Skeletal muscle satellite cell (primary cell): Measurements from ENCODE around the gene LGALS4.
"Not testable (repeated sequence)": the region's sequence is repeated elsewhere in the genome, so short reads cannot be mapped to it uniquely, and the experiment has no call there.

Experiments
- H3K27me3 ChIP-seq: 2 replicates; pipeline ENCODE4 v1.7.0; 2013; ENCODE audit warnings: low read length; ENCODE audit not compliant: control insufficient read depth, insufficient read depth
- H3K36me3 ChIP-seq: 2 replicates; pipeline ENCODE4 v1.7.0; 2013; ENCODE audit warnings: mild to moderate bottlenecking, control low read depth, low read length; ENCODE audit not compliant: insufficient read depth
- H3K4me1 ChIP-seq: 2 replicates; pipeline ENCODE4 v1.7.0; 2013; ENCODE audit warnings: low read length; ENCODE audit not compliant: control insufficient read depth, insufficient read depth
- H3K4me2 ChIP-seq: 2 replicates; pipeline ENCODE4 v1.7.0; 2013; ENCODE audit warnings: mild to moderate bottlenecking, low read length
- H3K4me3 ChIP-seq: 2 replicates; pipeline ENCODE4 v1.7.0; 2013; ENCODE audit warnings: low read length
- H3K9ac ChIP-seq: 2 replicates; pipeline ENCODE4 v1.7.0; 2013; ENCODE audit warnings: mild to moderate bottlenecking, low read depth, low read length, moderate library complexity
- H3K9me3 ChIP-seq: replicated peaks from 2 replicates; pipeline ENCODE4 v1.7.0; 2013; ENCODE audit warnings: mild to moderate bottlenecking, control low read depth, low read length

The LGALS4 gene

DNA sequence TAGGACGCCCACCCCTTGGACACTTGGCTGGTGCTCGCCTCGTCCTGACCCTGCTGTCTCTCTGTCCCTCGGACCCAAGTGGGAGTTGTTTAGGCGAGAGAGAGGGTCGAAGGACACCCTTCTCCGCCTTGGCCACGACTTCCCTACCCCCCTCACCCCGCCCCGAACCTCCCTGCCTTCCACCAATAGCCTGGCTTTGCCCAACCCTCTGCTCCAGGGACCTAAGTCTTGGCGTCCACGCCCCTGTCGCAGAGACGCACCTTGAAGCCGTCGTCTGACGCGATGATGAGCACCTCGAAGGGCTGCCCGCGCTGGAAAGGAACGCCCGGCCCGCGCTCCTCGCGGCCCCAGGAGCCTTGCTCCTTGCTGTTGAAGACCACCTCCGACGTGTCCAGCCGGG lies 41.2 kb downstream of the LGALS4 start:
- H3K4me1 ChIP-seq, H3K4me2 ChIP-seq, H3K9me3 ChIP-seq, H3K4me3 ChIP-seq, H3K27me3 ChIP-seq, H3K9ac ChIP-seq, H3K36me3 ChIP-seq: not testable (repeated sequence)

DNA sequence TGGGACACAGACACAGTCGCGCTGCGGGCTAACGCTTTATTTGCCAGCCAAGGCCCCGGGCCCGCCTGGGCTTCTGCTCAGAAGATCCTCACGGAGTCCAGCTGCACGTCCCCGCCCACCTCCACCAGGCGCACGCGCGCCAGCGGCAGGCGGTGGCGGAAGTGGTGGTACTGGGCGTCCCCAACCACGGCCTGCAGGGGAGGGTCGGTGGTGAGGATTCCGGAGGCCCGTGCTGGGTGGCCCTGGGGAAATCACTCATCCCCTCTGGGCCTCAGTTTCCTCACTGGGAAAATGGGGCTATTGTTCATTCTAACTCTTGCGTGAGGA lies 41.8 kb downstream of the LGALS4 start:
- H3K4me1 ChIP-seq, H3K9ac ChIP-seq, H3K4me2 ChIP-seq, H3K4me3 ChIP-seq, H3K36me3 ChIP-seq, H3K27me3 ChIP-seq, H3K9me3 ChIP-seq: not testable (repeated sequence)

DNA sequence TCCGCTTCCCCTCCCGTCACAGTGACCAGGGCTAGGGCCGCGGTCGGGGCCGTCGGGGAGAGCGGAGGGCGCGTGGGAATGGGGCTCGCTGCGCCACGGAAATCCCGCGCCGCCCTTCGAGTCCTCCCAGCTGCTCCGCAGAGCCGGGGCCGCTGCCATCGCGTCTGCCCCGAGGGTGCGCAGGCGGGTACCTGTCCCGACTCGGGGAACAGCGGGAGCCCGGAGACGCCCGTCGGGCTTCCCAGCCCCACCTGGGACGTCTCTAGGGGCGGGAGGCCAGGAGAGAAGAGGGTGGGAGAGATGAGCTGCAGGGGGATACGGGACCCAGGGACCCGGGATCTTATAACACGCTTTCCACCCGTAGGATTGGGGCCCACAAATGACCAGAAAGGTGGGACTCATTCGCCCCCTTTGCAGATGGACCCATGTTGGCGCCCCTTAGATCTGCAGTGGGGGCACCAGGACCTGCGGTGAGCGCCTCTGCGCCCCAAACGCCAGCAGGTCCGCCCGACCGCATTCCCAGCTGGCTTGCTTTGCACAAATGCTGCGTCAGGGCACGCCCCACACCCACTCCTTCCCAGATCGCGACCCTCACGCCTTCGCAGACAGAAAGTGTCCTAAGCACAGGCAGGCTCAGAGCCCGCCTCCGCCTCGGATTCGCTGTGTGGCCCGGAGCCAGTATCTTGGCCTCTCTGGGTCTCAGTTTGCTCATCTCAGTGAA lies 42.4 kb downstream of the LGALS4 start:
- H3K4me1 ChIP-seq, H3K27me3 ChIP-seq, H3K9me3 ChIP-seq, H3K9ac ChIP-seq, H3K36me3 ChIP-seq: not testable (repeated sequence)
- peak overlapping the region; percentile 47 for H3K4me3 ChIP-seq
- peak overlapping the region; percentile 21 for H3K4me2 ChIP-seq

DNA sequence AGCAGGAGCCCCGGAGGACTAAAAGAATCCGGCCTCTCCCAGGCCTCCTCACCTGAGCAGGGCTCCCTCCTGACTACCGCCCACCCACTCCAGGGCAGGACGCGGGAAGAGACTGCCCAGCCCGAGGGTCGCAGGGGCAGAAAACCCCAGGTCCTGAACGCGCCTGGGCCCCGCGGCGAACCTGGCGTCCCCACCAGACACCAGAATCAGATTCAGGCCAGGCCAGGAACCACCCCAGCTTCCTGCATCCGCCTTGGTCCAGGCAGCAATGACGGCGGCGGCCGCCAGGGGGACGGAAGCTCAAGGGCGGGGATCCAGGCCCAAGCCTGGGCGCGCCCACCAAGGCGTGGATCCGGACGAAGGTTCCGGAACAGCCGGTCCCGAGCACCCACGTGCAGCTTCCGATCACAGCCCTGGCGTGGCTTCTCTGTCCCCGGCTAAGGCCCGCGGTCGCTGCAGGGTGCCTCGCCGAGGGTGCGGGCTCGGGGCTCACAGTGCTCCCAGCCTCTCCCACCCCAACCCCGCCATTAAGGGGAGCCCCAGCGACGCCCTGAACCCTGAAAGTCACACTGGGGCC lies 43.0 kb downstream of the LGALS4 start:
- Histone ChIP-seq H3K9ac (peak overlapping the region; percentile 15), H3K4me2 (peak overlapping the region; percentile 21), H3K36me3 (no peaks in the 10 kb centered on the region), H3K4me3 (peak overlapping the region; percentile 47), H3K27me3 (no peaks in the 10 kb centered on the region), H3K9me3 (no peaks in the 10 kb centered on the region), H3K4me1 (peaks cover 6% of the 10 kb centered on the region)

DNA sequence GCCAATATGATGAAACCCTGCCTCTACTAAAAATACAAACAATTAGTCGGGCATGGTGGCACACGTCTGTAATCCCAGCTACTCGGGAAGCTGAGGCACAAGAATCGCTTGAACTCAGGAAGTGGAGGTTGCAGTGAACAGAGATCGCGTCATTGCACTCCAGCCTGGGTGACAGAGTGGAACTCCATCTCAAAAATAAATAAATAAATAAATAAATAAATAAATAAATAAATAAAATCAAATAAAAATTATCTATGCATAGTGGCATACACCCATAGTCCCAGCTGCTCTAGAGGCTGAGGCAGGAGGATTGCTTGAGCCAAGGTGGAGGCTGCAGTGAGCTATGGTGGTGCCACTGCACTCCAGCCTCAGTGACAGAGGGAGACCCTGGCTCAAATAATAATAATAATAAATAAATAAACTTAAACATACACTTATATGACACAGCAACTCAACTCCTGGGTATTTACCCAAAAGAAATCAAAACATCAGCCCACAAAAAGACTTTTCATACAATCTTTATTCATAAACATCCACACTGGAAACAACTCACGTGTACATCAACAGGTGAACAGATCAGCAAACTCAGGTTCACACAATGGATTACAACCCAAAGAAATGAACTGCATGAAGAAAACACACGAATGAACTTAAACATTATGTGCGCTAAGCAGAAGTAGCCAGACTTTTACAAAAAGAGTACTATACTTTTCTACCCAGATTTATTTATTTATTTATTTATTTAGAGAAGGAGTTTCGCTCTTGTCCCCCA lies 46.3 kb downstream of the LGALS4 start:
- H3K9ac ChIP-seq: no peak overlapping the region
- peaks cover 6% of the 10 kb centered on the region for H3K4me1 ChIP-seq
- H3K36me3 ChIP-seq: no peaks in the 10 kb centered on the region
- no peak overlapping the region for H3K4me2 ChIP-seq
- no peaks in the 10 kb centered on the region for H3K27me3 ChIP-seq
- no peak overlapping the region for H3K4me3 ChIP-seq
- no peaks in the 10 kb centered on the region for H3K9me3 ChIP-seq

DNA sequence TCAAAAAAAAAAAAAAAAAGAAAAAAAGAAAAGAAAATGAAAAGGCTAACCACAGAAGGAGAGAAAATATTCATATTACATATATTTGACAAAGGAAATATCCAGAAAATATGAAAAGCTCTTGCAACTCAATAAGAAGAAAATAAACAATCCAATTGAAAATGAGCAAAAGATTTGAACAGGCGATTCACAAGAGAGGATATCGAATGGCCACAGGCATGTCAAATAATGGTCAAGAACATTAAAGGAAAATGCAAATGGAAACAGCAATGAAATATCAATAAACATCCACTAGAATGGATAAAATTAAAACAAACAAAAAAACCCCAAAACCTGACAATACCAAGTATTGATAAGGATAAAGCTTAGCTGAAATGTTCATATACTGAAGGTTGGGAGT lies 47.5 kb downstream of the LGALS4 start:
- H3K4me3 ChIP-seq: no peak overlapping the region
- H3K9ac ChIP-seq: no peak overlapping the region
- H3K4me1 ChIP-seq: peaks cover 6% of the 10 kb centered on the region
- H3K9me3 ChIP-seq: no peaks in the 10 kb centered on the region
- H3K4me2 ChIP-seq: no peak overlapping the region
- no peaks in the 10 kb centered on the region for H3K36me3 ChIP-seq
- H3K27me3 ChIP-seq: no peaks in the 10 kb centered on the region

DNA sequence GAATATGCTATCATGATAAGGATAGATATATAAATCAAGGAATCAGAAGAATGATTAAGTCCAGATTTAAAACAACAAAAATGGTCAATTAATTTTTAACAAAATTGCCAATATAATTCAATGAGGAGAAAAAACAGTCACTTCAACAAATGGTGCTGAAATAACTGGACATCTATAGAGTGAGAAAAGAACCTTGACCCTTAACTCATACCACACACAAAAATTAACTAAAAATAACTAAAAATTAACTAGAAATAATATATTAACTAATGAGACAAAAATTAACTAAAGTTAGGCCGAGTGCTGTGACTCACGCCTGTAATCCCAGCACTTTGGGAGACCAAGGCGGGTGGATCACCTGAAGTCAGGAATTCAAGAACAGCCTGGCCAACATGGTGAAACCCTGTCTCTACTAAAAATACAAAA lies 48.9 kb downstream of the LGALS4 start:
- Histone ChIP-seq H3K27me3 (no peaks in the 10 kb centered on the region), H3K4me3 (no peak overlapping the region), H3K4me2 (no peak overlapping the region), H3K9me3 (no peaks in the 10 kb centered on the region), H3K9ac (no peak overlapping the region), H3K4me1 (no peaks in the 10 kb centered on the region), H3K36me3 (no peaks in the 10 kb centered on the region)

DNA sequence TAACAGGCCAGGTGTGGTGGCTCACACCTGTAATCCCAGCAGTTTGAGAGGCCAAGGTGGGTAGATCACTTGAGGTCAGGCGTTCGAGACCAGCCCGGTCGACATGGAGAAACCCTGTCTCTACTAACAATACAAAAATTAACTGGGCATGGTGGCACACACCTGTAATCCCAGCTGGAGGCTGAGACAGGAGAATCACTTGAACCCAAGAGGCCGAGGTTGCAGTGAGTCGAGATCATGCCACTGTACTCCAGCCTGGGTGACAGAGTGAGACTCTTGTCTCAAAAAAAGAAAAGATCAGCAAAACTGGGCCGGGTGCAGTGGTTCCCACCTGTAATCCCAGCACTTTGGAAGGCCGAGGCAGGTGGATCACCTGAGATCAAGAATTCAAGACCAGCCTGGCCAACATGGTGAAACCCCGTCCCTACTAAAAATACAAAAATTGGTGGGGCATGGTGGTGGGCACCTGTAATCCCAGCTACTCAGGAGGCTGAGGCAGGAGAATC lies 50.8 kb downstream of the LGALS4 start:
- H3K36me3 ChIP-seq, H3K4me1 ChIP-seq, H3K9me3 ChIP-seq, H3K9ac ChIP-seq, H3K4me3 ChIP-seq, H3K27me3 ChIP-seq, H3K4me2 ChIP-seq: not testable (repeated sequence)

DNA sequence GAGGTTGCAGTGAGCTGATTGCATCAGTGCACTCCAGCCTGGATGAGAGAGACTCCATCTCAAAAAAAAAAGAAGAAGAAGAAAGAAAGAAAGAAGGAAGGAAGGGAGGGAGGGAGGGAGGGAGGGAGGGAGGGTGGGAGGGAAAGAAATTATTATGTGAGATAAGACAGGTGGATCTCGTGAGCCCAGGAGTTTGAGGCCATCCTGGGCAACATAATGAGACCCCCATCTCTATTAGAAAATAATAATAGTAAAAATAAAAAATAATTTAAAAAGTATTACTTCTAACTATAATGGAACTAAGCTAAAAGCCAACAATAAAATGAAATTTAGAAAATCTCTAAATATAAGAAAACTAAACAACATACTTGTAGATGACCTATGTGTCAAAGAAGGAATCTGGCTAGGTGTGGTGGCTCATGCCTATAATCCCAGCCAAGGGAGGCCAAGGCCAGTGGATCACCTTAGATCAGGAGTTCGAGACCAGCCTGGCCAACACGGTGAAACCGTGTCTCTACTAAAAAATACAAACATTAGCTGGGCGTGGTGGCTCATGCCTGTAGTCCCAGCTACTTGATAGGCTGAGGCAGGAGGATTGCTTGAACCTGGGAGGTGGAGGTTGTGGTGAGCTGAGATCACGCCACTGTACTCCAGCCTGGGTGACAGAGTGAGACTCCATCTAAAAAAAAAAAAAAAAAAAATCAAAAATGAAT lies 51.8 kb downstream of the LGALS4 start:
- not testable (repeated sequence) for H3K36me3 ChIP-seq, H3K27me3 ChIP-seq, H3K4me1 ChIP-seq, H3K4me3 ChIP-seq, H3K4me2 ChIP-seq, H3K9ac ChIP-seq, H3K9me3 ChIP-seq

DNA sequence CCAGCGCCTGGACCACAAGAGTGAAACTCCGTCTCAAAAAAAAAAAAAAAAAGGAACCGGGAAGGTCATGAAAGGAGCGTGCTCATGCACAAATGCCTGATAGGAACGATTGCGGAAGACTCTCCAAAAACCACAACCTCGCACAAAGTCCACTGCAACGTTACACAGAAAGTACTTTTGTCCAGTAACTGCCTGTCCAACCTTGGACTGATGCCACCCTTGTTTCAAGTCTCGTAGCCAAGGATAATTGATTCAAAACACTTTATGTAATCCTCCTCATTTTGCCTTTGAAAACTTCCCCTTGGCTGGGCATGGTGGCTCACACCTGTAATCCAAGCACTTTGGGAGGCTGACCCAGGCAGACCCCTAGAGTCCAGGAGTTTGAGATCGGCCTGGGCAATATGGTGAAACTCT lies 53.1 kb downstream of the LGALS4 start:
- no peaks in the 10 kb centered on the region for H3K27me3 ChIP-seq
- no peak overlapping the region for H3K9ac ChIP-seq
- no peaks in the 10 kb centered on the region for H3K9me3 ChIP-seq
- H3K4me1 ChIP-seq: no peaks in the 10 kb centered on the region
- H3K4me2 ChIP-seq: no peak overlapping the region
- no peaks in the 10 kb centered on the region for H3K36me3 ChIP-seq
- H3K4me3 ChIP-seq: no peak overlapping the region

DNA sequence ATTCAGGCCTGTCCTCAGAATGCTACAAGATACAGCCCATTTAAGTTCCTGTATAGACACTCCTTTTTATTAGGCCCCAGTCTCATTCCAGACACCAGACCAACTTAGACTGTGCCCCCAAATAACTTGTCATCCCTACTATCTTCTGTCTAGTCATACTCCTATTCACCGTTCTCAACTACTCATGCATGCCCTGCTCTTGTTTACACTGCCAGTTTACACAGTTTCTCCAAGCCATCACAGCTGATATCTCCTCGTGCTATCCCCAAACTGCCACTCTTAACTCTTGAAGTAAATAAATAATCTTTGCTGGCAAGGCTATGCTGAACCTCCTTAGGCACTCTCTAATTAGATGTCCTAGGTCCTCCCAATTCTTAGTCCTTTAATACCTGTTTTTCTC lies 58.5 kb downstream of the LGALS4 start:
- not testable (repeated sequence) for H3K9ac ChIP-seq, H3K9me3 ChIP-seq, H3K4me1 ChIP-seq, H3K27me3 ChIP-seq, H3K36me3 ChIP-seq, H3K4me3 ChIP-seq, H3K4me2 ChIP-seq
